Smooth muscle cell (in vitro differentiated cells): Measurements from ENCODE around the gene JAKMIP1. TPM values are rescaled to one million over a fixed set of nuclear protein-coding genes. Genes with fewer than 3 reads are reported as not detected.

ENCODE experiments used
- DNase-seq: peaks from one replicate; lab custom pipeline; 2025; ENCODE audit not compliant: unreplicated experiment; lab: John Stamatoyannopoulos, UW
- H2AFZ ChIP-seq: fragments of 200-600 bp; sonication (generic); 2 replicates; pipeline ENCODE4 v1.6.0; 2016; ENCODE audit warnings: antibody characterized with exemption, low read depth, mild to moderate bottlenecking
- H3F3A ChIP-seq: fragments of 200-600 bp; sonication (generic); 2 replicates; pipeline ENCODE4 v1.6.0; 2017; ENCODE audit warnings: antibody characterized with exemption, low read depth
- H3K27ac ChIP-seq: fragments of 200-600 bp; sonication (generic); 2 replicates; pipeline ENCODE4 v1.5.1; 2016; ENCODE audit warnings: low read depth, mild to moderate bottlenecking
- H3K27me3 ChIP-seq: fragments of 200-600 bp; sonication (generic); 2 replicates; pipeline ENCODE4 v1.6.1; 2016; ENCODE audit warnings: low read depth, mild to moderate bottlenecking
- H3K36me3 ChIP-seq: fragments of 200-600 bp; sonication (generic); 2 replicates; pipeline ENCODE4 v1.5.1; 2016; ENCODE audit warnings: low read depth
- H3K4me1 ChIP-seq: fragments of 200-600 bp; sonication (generic); 2 replicates; pipeline ENCODE4 v1.5.1; 2016; ENCODE audit warnings: low read depth
- H3K4me2 ChIP-seq: fragments of 200-600 bp; sonication (generic); 2 replicates; pipeline ENCODE4 v1.6.0; 2016; ENCODE audit warnings: mild to moderate bottlenecking
- H3K4me3 ChIP-seq: fragments of 200-600 bp; sonication (generic); 2 replicates; pipeline ENCODE4 v1.5.1; 2016; ENCODE audit warnings: mild to moderate bottlenecking
- H3K79me2 ChIP-seq: fragments of 200-600 bp; sonication (generic); 2 replicates; pipeline ENCODE4 v1.6.0; 2016; ENCODE audit warnings: low read depth, mild to moderate bottlenecking
- H3K9ac ChIP-seq: fragments of 200-600 bp; sonication (generic); 2 replicates; pipeline ENCODE4 v1.6.0; 2016; ENCODE audit warnings: low read depth
- H3K9me3 ChIP-seq: fragments of 200-600 bp; sonication (generic); replicated peaks from 2 replicates; pipeline ENCODE4 v1.5.1; 2016; ENCODE audit warnings: low read depth
- H4K20me1 ChIP-seq: fragments of 200-600 bp; sonication (generic); 2 replicates; pipeline ENCODE4 v1.6.0; 2016; ENCODE audit warnings: low read depth
- CTCF ChIP-seq: fragments of 200-600 bp; sonication (generic); IDR thresholded peaks from 2 replicates; pipeline ENCODE4 v1.5.1; 2017; ENCODE audit warnings: borderline replicate concordance, mild to moderate bottlenecking, antibody characterized with exemption; ENCODE audit not compliant: insufficient read depth, poor library complexity, severe bottlenecking
- WGBS: methylation state at CpG from one replicate; pipeline ENCODE4 v1.1.7; 2016; ENCODE audit warnings: low lambda C conversion rate; 5-methylcytosine and 5-hydroxymethylcytosine counted together
- polyA plus RNA-seq: library from polyadenylated mRNA; unstranded; fragments of >200 nt; fragmentation: Nextera tagmentation; extraction: Ambion mirVana; gene quantifications from 2 replicates; pipeline ENCODE4 v1.2.1, GENCODE V29; 2016
- total RNA-seq: library from RNA; depleted of rRNA; stranded (reverse); fragments of >200 nt; gene quantifications from 2 replicates; pipeline ENCODE4 v1.2.3, GENCODE V29; 2014

Gene JAKMIP1
- total and polyA plus RNA-seq, 2 experiments from 2014 or later, result 0.64 TPM; not detected in 1

- H3K4me1 ChIP-seq, result peaks cover 7% of the 10 kb centered on the region
- no peak overlapping the region for H3K4me2 ChIP-seq
- 95% methylated on average over 15 of the region's 15 CpGs for WGBS
- H2AFZ ChIP-seq, result no peak overlapping the region
- H3K27ac ChIP-seq, result no peak overlapping the region
- TF ChIP-seq CTCF, result no peak
- H4K20me1 ChIP-seq, result no peaks in the 10 kb centered on the region
- no peak overlapping the region for H3K9ac ChIP-seq
- H3K79me2 ChIP-seq, result no peaks in the 10 kb centered on the region
- H3K27me3 ChIP-seq, result peaks cover 6% of the 10 kb centered on the region
- H3K4me3 ChIP-seq, result no peak overlapping the region
- H3K9me3 ChIP-seq, result no peaks in the 10 kb centered on the region
- no peaks in the 10 kb centered on the region for H3K36me3 ChIP-seq
- no peak for DNase-seq
- H3F3A ChIP-seq, result no peaks in the 10 kb centered on the region
These were observed 44.2 kb downstream of the JAKMIP1 start for GRCh38 chr4:6155996-6156750.

DNA sequence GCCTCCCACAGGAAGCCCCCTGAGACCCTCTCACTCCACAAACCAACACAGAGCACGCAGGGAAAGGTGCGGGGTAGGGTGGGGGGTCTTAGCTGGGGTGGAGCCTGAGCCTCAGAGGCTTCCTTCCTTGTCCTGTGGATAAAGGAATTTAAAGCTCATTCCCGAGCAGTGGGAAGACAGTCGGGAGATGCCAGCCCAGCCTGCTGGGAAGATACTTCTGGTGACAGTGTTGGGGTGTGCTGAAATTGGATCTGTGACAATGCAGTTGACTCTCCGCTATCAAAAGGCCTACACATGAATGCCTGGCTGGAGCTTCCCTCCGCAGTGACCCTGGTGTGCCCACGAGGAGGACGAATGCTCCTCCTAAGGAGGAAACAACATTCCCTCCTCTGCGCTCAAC, 45.5 kb downstream of the JAKMIP1 start:
- no peaks in the 10 kb centered on the region for H3K79me2 ChIP-seq
- DNase-seq, result no peak
- no peak overlapping the region for H3K4me3 ChIP-seq
- no peaks in the 10 kb centered on the region for H3K9me3 ChIP-seq
- no peak overlapping the region for H3K27ac ChIP-seq
- H3K27me3 ChIP-seq, result peaks cover 3% of the 10 kb centered on the region
- H3K4me2 ChIP-seq, result no peak overlapping the region
- no peak for TF ChIP-seq CTCF
- H3K9ac ChIP-seq, result no peak overlapping the region
- no peaks in the 10 kb centered on the region for H3F3A ChIP-seq
- H3K36me3 ChIP-seq, result no peaks in the 10 kb centered on the region
- 66% methylated on average over 9 of the region's 9 CpGs for WGBS
- H4K20me1 ChIP-seq, result no peaks in the 10 kb centered on the region
- H2AFZ ChIP-seq, result no peak overlapping the region
- peaks cover 7% of the 10 kb centered on the region for H3K4me1 ChIP-seq

DNA sequence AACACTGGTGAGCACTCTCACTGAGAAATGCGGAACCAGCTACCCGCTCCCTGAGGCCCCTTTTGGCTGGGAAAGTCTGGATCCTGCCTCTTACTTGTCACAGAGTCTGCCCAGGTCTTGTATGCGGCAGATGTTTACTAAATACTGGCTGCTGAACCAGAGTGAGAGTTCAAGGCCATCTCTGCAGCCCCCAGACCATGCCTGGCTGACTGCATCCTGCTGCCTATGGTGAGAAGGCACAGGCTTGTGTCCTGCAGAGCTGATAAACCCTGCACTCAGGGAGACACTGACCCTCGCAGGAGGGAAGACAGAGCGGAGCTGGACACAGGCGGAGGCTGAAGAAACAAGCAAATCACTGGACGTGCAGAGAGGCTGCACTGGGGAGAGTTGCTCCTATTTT, 46.5 kb downstream of the JAKMIP1 start:
- 75% methylated on average over 7 of the region's 7 CpGs for WGBS
- Histone ChIP-seq H3K9ac (no peak overlapping the region), H3K27ac (no peak overlapping the region), H3F3A (no peaks in the 10 kb centered on the region), H3K4me2 (no peak overlapping the region), H4K20me1 (no peaks in the 10 kb centered on the region), H2AFZ (no peak overlapping the region), H3K4me3 (no peak overlapping the region), H3K9me3 (no peaks in the 10 kb centered on the region), H3K4me1 (peaks cover 7% of the 10 kb centered on the region), H3K27me3 (no peaks in the 10 kb centered on the region), H3K36me3 (no peaks in the 10 kb centered on the region), H3K79me2 (no peaks in the 10 kb centered on the region)
- no peak for DNase-seq
- TF ChIP-seq CTCF, result no peak
